Stimulated activated CD4-positive, alpha-beta T cell treated with anti-CD3 and anti-CD28 coated beads, Interleukin-15, amount 100 ng/mL, for 1 hour (primary cell): Measurements from ENCODE around the gene HAP1.
"Not testable (repeated sequence)": the region's sequence is repeated elsewhere in the genome, so short reads cannot be mapped to it uniquely, and the experiment has no call there.

Experiments
- DNase-seq, 2 donors: peaks; one replicate each; pipeline ENCODE4 v3.0.0-alpha.2; 2020; ENCODE audit warnings: low read depth in 1 of 2, low spot score in 1 of 2

HAP1 gene

GRCh38 chr17:41734139-41734948, at the start of gene HAP1:
HAP1 (minus strand) TSS chr17:41734643; CDS start chr17:41734634, 9 bp downstream.
- no peak for DNase-seq

GRCh38 chr17:41782142-41782541, 47.7 kb upstream of the HAP1 start:
- no peak for DNase-seq

- no peak for DNase-seq
Observed at GRCh38 chr17:41781404-41782110, 47.1 kb upstream of the HAP1 start.

GRCh38 chr17:41779954-41780353, 45.5 kb upstream of the HAP1 start:
- DNase-seq: no peak

GRCh38 chr17:41777574-41778188, 43.2 kb upstream of the HAP1 start:
- DNase-seq: no peak

- DNase-seq: no peak
Observed at GRCh38 chr17:41777157-41777573, 42.7 kb upstream of the HAP1 start.

- not testable (repeated sequence) for DNase-seq
Observed at GRCh38 chr17:41776262-41776900, 41.9 kb upstream of the HAP1 start.

- DNase-seq: no peak
Observed at GRCh38 chr17:41775394-41776226, 41.2 kb upstream of the HAP1 start.

GRCh38 chr17:41773731-41774193, 39.3 kb upstream of the HAP1 start:
- no peak for DNase-seq

- DNase-seq: no peak
Observed at GRCh38 chr17:41773190-41773588, 38.7 kb upstream of the HAP1 start.

GRCh38 chr17:41772586-41773189, 38.2 kb upstream of the HAP1 start:
- DNase-seq: no peak

- no peak for DNase-seq
Observed at GRCh38 chr17:41772218-41772585, 37.8 kb upstream of the HAP1 start.

- DNase-seq: no peak
Observed at GRCh38 chr17:41771389-41772206, 37.2 kb upstream of the HAP1 start.

- no peak for DNase-seq
Observed at GRCh38 chr17:41769985-41770384, 35.5 kb upstream of the HAP1 start.

- DNase-seq: no peak
Observed at GRCh38 chr17:41769346-41769862, 35.0 kb upstream of the HAP1 start.

- no peak for DNase-seq
Observed at GRCh38 chr17:41768682-41769288, 34.3 kb upstream of the HAP1 start.

- DNase-seq: no peak
Observed at GRCh38 chr17:41767324-41768042, 33.0 kb upstream of the HAP1 start.

GRCh38 chr17:41766135-41766534, 31.7 kb upstream of the HAP1 start:
- DNase-seq: no peak
